Measurements from ENCODE around the gene ERCC6. TPM values are rescaled to one million over a fixed set of nuclear protein-coding genes. Genes with fewer than 3 reads are reported as not detected.

Gene ERCC6
- total RNA-seq, 4 donors from 2014 or later, result 8.5 to 17.9 (median 9.8) TPM

DNA sequence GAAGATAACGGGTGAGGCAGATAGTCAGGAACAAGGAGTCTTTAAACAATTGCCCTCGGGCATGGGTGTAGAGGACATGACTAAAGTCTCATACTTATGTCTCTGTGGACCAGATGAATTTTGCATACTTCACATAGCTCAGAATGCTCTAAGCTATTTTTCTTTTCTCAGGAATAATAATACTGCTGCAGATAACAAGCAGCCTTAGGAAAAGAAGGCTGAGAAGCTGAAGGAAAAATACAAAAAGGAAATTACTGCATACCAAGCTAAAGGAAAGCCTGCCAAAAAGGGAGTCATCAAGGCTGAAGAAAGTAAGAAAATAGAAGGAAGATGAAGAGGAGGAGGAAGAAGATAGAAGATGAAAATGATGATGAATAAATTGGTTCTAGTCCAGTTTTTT lies 13.4 kb upstream of the ERCC6 start:
- Histone ChIP-seq H3K4me1 (peaks cover 0 to 5% (median 0%) of the 10 kb centered on the region in 3 donors), H3K27me3 (no peaks in the 10 kb centered on the region), H3K36me3 (no peaks in the 10 kb centered on the region), H3K4me3 (no peak overlapping the region), H3K9me3 (no peaks in the 10 kb centered on the region), H3K27ac (no peak overlapping the region)
- intact Hi-C loops (cut with DNase I), result no loop called here
- WGBS, 2 donors, result 32 to 40% methylated on average over 2 of the region's 2 CpGs
- no peak for DNase-seq
- TF ChIP-seq POLR2A (IDR thresholded peaks at IDR 0.05), result no peak
- TF ChIP-seq, protein P1, sequence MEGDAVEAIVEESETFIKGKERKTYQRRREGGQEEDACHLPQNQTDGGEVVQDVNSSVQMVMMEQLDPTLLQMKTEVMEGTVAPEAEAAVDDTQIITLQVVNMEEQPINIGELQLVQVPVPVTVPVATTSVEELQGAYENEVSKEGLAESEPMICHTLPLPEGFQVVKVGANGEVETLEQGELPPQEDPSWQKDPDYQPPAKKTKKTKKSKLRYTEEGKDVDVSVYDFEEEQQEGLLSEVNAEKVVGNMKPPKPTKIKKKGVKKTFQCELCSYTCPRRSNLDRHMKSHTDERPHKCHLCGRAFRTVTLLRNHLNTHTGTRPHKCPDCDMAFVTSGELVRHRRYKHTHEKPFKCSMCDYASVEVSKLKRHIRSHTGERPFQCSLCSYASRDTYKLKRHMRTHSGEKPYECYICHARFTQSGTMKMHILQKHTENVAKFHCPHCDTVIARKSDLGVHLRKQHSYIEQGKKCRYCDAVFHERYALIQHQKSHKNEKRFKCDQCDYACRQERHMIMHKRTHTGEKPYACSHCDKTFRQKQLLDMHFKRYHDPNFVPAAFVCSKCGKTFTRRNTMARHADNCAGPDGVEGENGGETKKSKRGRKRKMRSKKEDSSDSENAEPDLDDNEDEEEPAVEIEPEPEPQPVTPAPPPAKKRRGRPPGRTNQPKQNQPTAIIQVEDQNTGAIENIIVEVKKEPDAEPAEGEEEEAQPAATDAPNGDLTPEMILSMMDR (IDR thresholded peaks at IDR 0.05), result no peak

DNA sequence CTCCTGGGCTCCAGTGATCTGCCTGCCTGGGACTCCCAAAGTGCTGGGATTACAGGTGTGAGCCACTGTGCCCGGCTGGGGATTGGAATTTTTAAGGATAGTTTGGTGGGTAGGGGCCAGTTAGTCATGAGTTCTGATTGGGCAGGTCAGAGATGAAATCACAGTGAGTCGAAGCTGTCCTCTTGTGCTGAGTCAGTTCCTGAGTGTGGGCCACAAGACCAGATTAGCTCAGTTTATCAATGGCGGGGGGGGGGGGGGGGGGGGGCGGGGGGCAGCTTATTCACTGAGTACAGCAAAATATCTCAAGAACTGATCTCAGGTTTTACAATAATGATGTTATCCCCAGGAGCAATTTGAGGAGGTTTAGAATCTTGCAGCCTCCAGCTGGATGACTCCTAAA lies 11.6 kb upstream of the ERCC6 start:
- H3K4me3 ChIP-seq, result no peak overlapping the region
- intact Hi-C loops (cut with DNase I), result no loop called here
- H3K27me3 ChIP-seq, result no peaks in the 10 kb centered on the region
- no peak for DNase-seq
- TF ChIP-seq POLR2A (IDR thresholded peaks at IDR 0.05), result no peak
- TF ChIP-seq, protein P1 (IDR thresholded peaks at IDR 0.05), result no peak
- no peak overlapping the region for H3K27ac ChIP-seq
- WGBS, 2 donors, result 0 to 29% methylated on average over 2 to 4 of the region's 4 CpGs
- no peaks in the 10 kb centered on the region for H3K9me3 ChIP-seq
- H3K4me1 ChIP-seq, result peaks cover 0 to 5% (median 0%) of the 10 kb centered on the region in 3 donors
- no peaks in the 10 kb centered on the region for H3K36me3 ChIP-seq

DNA sequence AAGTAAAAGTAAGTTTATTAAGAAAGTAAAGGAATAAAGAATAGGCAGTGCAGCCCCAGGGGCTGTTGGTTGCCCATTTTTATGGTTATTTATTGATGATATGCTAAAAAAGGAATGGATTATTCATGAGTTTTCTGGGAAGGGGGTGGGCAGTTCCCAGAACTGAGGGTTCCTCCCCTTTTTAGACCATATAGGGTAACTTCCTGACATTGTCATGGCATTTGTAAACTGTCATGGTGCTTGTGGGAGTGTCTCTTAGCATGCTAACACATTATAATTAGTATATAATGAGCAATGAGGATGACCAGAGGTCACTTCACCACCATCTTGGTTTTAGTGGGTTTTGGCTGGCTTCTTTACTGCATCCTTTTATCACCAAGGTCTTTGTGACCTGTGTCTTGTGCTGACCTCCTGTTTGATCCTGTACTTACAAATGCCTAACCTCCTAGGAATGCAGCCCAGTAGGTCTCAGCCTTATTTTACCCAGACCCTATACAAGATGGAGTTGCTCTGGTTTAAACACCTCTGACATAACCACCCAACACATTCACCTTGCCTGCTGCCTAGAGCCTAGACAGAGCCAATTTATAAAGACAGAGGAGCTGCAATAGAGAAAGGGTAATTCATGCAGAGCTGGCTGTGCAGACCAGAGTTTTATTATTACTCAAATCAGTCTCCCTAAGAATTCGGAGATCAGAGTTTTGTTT lies 10.9 kb upstream of the ERCC6 start:
- WGBS, 2 donors, result 64 to 77% methylated on average over 1 of the region's 1 CpG
- intact Hi-C loops (cut with DNase I), result no loop called here

DNA sequence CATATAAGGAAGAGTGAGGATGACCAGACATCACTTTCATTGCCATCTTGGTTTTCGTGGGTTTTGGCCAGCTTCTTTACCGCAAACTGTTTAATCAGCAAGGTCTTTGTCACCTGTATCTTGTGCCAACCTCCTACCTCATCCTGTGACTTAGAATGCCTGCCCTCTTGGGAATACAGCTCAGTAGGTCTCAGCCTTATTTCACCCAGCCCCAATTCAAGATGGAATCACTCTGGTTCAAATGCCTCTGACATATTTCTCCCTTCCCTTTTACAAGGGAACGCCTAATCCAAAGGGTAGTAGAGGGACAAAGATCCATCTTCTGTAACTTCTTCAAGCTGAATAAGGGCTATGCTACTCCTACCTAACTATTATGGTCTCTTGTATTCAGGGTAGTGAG lies 4.7 kb upstream of the ERCC6 start:
- intact Hi-C loops (cut with DNase I), result no loop called here
- peaks cover 4 to 10% (median 6%) of the 10 kb centered on the region in 3 donors for H3K4me1 ChIP-seq
- no peak for DNase-seq
- peaks cover 0 to 10% (median 0%) of the 10 kb centered on the region in 4 donors for H3K27me3 ChIP-seq
- H3K27ac ChIP-seq, result no peak overlapping the region
- 85 to 91% methylated on average over 3 of the region's 3 CpGs for WGBS, 2 donors
- no peak overlapping the region for H3K4me3 ChIP-seq
- TF ChIP-seq POLR2A (IDR thresholded peaks at IDR 0.05), result no peak
- TF ChIP-seq, protein P1 (IDR thresholded peaks at IDR 0.05), result no peak
- H3K9me3 ChIP-seq, result no peaks in the 10 kb centered on the region
- no peaks in the 10 kb centered on the region for H3K36me3 ChIP-seq

More for the DNA sequence above, 10.9 kb upstream of the ERCC6 start:
- no peaks in the 10 kb centered on the region for H3K27me3 ChIP-seq
- DNase-seq, result no peak
- no peaks in the 10 kb centered on the region for H3K9me3 ChIP-seq
- H3K27ac ChIP-seq, result no peak overlapping the region
- TF ChIP-seq, protein P1 (IDR thresholded peaks at IDR 0.05), result no peak
- TF ChIP-seq POLR2A (IDR thresholded peaks at IDR 0.05), result no peak
- peaks cover 0 to 5% (median 0%) of the 10 kb centered on the region in 3 donors for H3K4me1 ChIP-seq
- H3K4me3 ChIP-seq, result no peak overlapping the region
- H3K36me3 ChIP-seq, result no peaks in the 10 kb centered on the region

DNA sequence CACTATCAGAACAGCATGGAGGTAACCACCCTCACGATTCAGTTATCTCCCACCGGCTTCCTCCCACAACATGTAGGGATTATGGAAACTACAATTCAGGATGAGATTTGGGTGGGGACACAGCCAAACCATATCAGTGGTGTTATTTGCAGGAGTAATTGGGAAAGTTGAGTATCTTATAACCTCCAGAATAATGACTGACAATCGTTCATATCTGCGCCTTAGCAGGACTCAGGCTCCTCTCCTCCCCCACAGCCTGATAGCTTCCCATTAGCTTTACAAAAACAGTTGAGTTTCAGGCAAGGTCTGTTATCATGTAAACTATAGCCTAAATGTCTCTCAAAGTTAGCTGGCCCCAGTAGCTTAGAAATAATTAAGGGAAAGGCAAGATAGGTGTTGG lies 3.4 kb upstream of the ERCC6 start:
- intact Hi-C loops (cut with DNase I), result no loop called here
- H3K36me3 ChIP-seq, result no peaks in the 10 kb centered on the region
- no peak for TF ChIP-seq POLR2A (IDR thresholded peaks at IDR 0.05)
- TF ChIP-seq, protein P1 (IDR thresholded peaks at IDR 0.05), result no peak
- H3K27ac ChIP-seq, result no peak overlapping the region
- DNase-seq, result no peak
- no peak overlapping the region for H3K4me3 ChIP-seq
- WGBS, 2 donors, result 82 to 84% methylated on average over 4 of the region's 4 CpGs
- peaks cover 12 to 20% (median 13%) of the 10 kb centered on the region in 3 donors for H3K4me1 ChIP-seq
- H3K9me3 ChIP-seq, result no peaks in the 10 kb centered on the region
- peaks cover 0 to 10% (median 0%) of the 10 kb centered on the region in 4 donors for H3K27me3 ChIP-seq
